Activated CD4-positive, alpha-beta T cell treated with anti-CD3 and anti-CD28 coated beads, Interleukin-2, amount 50 U/mL, for 1 hour (primary cell): ENCODE data around the gene RPL23.

Experiments
- DNase-seq: peaks from one replicate; pipeline ENCODE4 v3.0.0-alpha.2; 2020

RPL23 gene

GRCh38 chr17:38853292-38854219 is at the start of gene RPL23:
RPL23 (minus strand) TSS chr17:38853721; CDS start chr17:38853710, 11 bp downstream.
- DNase-seq: peak; percentile 88

- no peak for DNase-seq
Observed at GRCh38 chr17:38900978-38901656, 47.6 kb upstream of the RPL23 start.

GRCh38 chr17:38899421-38899820 is 45.9 kb upstream of the RPL23 start:
- no peak for DNase-seq

- peak; percentile 81 for DNase-seq
Observed at GRCh38 chr17:38898812-38899348, 45.4 kb upstream of the RPL23 start.

GRCh38 chr17:38898291-38898679 is 44.8 kb upstream of the RPL23 start:
- DNase-seq: peak; percentile 17

- no peak for DNase-seq
Observed at GRCh38 chr17:38897671-38898290, 44.3 kb upstream of the RPL23 start.

GRCh38 chr17:38897176-38897575 is 43.7 kb upstream of the RPL23 start:
- no peak for DNase-seq

- DNase-seq: no peak
Observed at GRCh38 chr17:38896346-38896954, 42.9 kb upstream of the RPL23 start.

GRCh38 chr17:38894276-38894675 is 40.8 kb upstream of the RPL23 start:
- no peak for DNase-seq

- DNase-seq: no peak
Observed at GRCh38 chr17:38893607-38894006, 40.1 kb upstream of the RPL23 start.

- no peak for DNase-seq
Observed at GRCh38 chr17:38893113-38893512, 39.6 kb upstream of the RPL23 start.

- no peak for DNase-seq
Observed at GRCh38 chr17:38892620-38893019, 39.1 kb upstream of the RPL23 start.

GRCh38 chr17:38892083-38892482 is 38.6 kb upstream of the RPL23 start:
- DNase-seq: no peak

- DNase-seq: no peak
Observed at GRCh38 chr17:38891441-38891840, 37.9 kb upstream of the RPL23 start.

- DNase-seq: no peak
Observed at GRCh38 chr17:38890410-38890746, 36.9 kb upstream of the RPL23 start.

GRCh38 chr17:38889745-38890409 is 36.4 kb upstream of the RPL23 start:
- no peak for DNase-seq

- no peak for DNase-seq
Observed at GRCh38 chr17:38888842-38889241, 35.3 kb upstream of the RPL23 start.

GRCh38 chr17:38886643-38887010 is 33.1 kb upstream of the RPL23 start:
- DNase-seq: no peak

GRCh38 chr17:38885728-38886642 is 32.5 kb upstream of the RPL23 start:
- no peak for DNase-seq

GRCh38 chr17:38885044-38885727 is 31.7 kb upstream of the RPL23 start:
- no peak for DNase-seq
